ENCODE data around the gene PON3. TPM values are rescaled to one million over a fixed set of nuclear protein-coding genes. Genes with fewer than 3 reads are reported as not detected.

PON3 gene
- total and polyA plus RNA-seq, 11 donors = 0.21 to 1.8 (median 0.70) TPM

GRCh38 chr7:95324431-95324830, 71.7 kb downstream of the PON3 start, which contains the start of gene PON1:
PON1 (minus strand) TSS chr7:95324532; CDS start chr7:95324475, 57 bp downstream.
- Histone ChIP-seq H3K9me3 (no peaks in the 10 kb centered on the region), H3K27me3 (peaks cover 0 to 29% (median 5%) of the 10 kb centered on the region in 9 donors), H3K4me1 (no peaks in the 10 kb centered on the region), H3K36me3 (no peaks in the 10 kb centered on the region), H3K27ac (no peak within 1 kb of the TSS), H3K4me3 (no peak within 1 kb of the TSS)
- ATAC-seq = no peak
- peak in 1 of 5 donors; percentile 55 for DNase-seq
- TF ChIP-seq CTCF (IDR thresholded peaks at IDR 0.05) = no peak
- intact Hi-C loops (cut with DNase I) = no loop called here
- 16 to 30% (median 18%) methylated on average over 8 to 20 of the region's 20 CpGs for WGBS, 4 donors

GRCh38 chr7:95323410-95324129, 72.6 kb downstream of the PON3 start:
- Histone ChIP-seq H3K4me1 (no peaks in the 10 kb centered on the region), H3K4me3 (no peak overlapping the region), H3K27me3 (peaks cover 0 to 29% (median 5%) of the 10 kb centered on the region in 9 donors), H3K9me3 (no peaks in the 10 kb centered on the region), H3K27ac (no peak overlapping the region), H3K36me3 (no peaks in the 10 kb centered on the region)
- TF ChIP-seq POLR2A (IDR thresholded peaks at IDR 0.05) (no peak), CTCF (IDR thresholded peaks at IDR 0.05) (no peak)
- intact Hi-C loops (cut with DNase I) = no loop called here
- no peak for ATAC-seq
- WGBS, 4 donors = 74 to 86% (median 79%) methylated on average over 9 of the region's 9 CpGs
- DNase-seq = no peak

- Histone ChIP-seq H3K27me3 (peaks cover 0 to 29% (median 5%) of the 10 kb centered on the region in 9 donors), H3K9me3 (no peaks in the 10 kb centered on the region), H3K36me3 (no peaks in the 10 kb centered on the region), H3K4me3 (no peak overlapping the region), H3K27ac (no peak overlapping the region), H3K4me1 (no peaks in the 10 kb centered on the region)
- no peak for DNase-seq
- 58 to 84% (median 65%) methylated on average over 2 of the region's 2 CpGs for WGBS, 4 donors
- no peak for TF ChIP-seq POLR2A (IDR thresholded peaks at IDR 0.05)
- no peak for TF ChIP-seq CTCF (IDR thresholded peaks at IDR 0.05)
- ATAC-seq = no peak
- intact Hi-C loops (cut with DNase I) = no loop called here
These were observed 73.3 kb downstream of the PON3 start for GRCh38 chr7:95322854-95323253.

GRCh38 chr7:95322396-95322795, 73.8 kb downstream of the PON3 start:
- Histone ChIP-seq H3K27me3 (peaks cover 0 to 29% (median 5%) of the 10 kb centered on the region in 9 donors), H3K27ac (no peak overlapping the region), H3K36me3 (no peaks in the 10 kb centered on the region), H3K9me3 (no peaks in the 10 kb centered on the region), H3K4me1 (no peaks in the 10 kb centered on the region), H3K4me3 (no peak overlapping the region)
- WGBS, 4 donors = 79 to 89% (median 84%) methylated on average over 8 of the region's 8 CpGs
- no peak for DNase-seq
- intact Hi-C loops (cut with DNase I) = no loop called here
- no peak for ATAC-seq
- no peak for TF ChIP-seq POLR2A (IDR thresholded peaks at IDR 0.05)
- TF ChIP-seq CTCF (IDR thresholded peaks at IDR 0.05) = no peak
